DND-41 (cell line): ENCODE data around the gene DYNLT4.

Source experiments
- ATAC-seq: fragments of 200-7000 bp; cut with Tn5 transposase; 3 replicates; pipeline ENCODE4 v1.9.1; 2021; ENCODE audit warnings: low read depth; ENCODE audit not compliant: insufficient read depth
- DNase-seq: peaks from one replicate; pipeline ENCODE4 v3.0.0-alpha.2; 2020
- H2AFZ ChIP-seq: 2 replicates; pipeline ENCODE4 v1.6.0; 2012; ENCODE audit warnings: low read depth, low read length
- H3K27ac ChIP-seq: 2 replicates; pipeline ENCODE4 v1.5.1; 2012; ENCODE audit warnings: low read length, inconsistent platforms
- H3K27me3 ChIP-seq: fragments of 200-600 bp; sonication (generic); 2 replicates; pipeline ENCODE4 v1.6.0; 2012; ENCODE audit warnings: low read length, mild to moderate bottlenecking, inconsistent platforms; ENCODE audit not compliant: insufficient read depth, poor library complexity
- H3K36me3 ChIP-seq: 2 replicates; pipeline ENCODE4 v1.5.1; 2012; ENCODE audit warnings: low read length, inconsistent platforms; ENCODE audit not compliant: insufficient read depth
- H3K4me1 ChIP-seq: 2 replicates; pipeline ENCODE4 v1.5.1; 2012; ENCODE audit warnings: mild to moderate bottlenecking, low read length; ENCODE audit not compliant: insufficient read depth
- H3K4me2 ChIP-seq: 2 replicates; pipeline ENCODE4 v1.6.0; 2012; ENCODE audit warnings: mild to moderate bottlenecking, moderate library complexity, low read length, inconsistent platforms; ENCODE audit not compliant: insufficient read depth
- H3K4me3 ChIP-seq, 2 experiments: fragments of 200-600 bp in 1 of 2; shearing (Covaris generic) in 1 of 2; 2 replicates each; pipeline ENCODE4 v1.5.1; 2012 to 2016; ENCODE audit warnings: inconsistent platforms in 2 of 2, low read length in 2 of 2, mild to moderate bottlenecking in 2 of 2, low read depth in 1 of 2, moderate library complexity in 1 of 2
- H3K79me2 ChIP-seq: 2 replicates; pipeline ENCODE4 v1.6.0; 2012; ENCODE audit warnings: low read length, inconsistent platforms; ENCODE audit not compliant: insufficient read depth
- H3K9ac ChIP-seq: 2 replicates; pipeline ENCODE4 v1.6.0; 2012; ENCODE audit warnings: low read depth, mild to moderate bottlenecking, inconsistent platforms, low read length, moderate library complexity
- H3K9me3 ChIP-seq: 2 replicates; pipeline ENCODE4 v1.5.1; 2012; ENCODE audit warnings: low read length, moderate library complexity, mild to moderate bottlenecking, inconsistent platforms; ENCODE audit not compliant: insufficient read depth, severe bottlenecking
- H4K20me1 ChIP-seq: 2 replicates; pipeline ENCODE4 v1.6.0; 2012; ENCODE audit warnings: low read length; ENCODE audit not compliant: insufficient read depth
- CTCF ChIP-seq: IDR thresholded peaks from 2 replicates; pipeline ENCODE4 v1.5.1; 2012; ENCODE audit warnings: borderline replicate concordance, low read length, moderate library complexity, mild to moderate bottlenecking; ENCODE audit not compliant: poor library complexity, severe bottlenecking; ENCODE audit errors: extremely low read depth
- EZH2 ChIP-seq: IDR thresholded peaks from 3 replicates; pipeline ENCODE4 v1.6.1; 2012; ENCODE audit warnings: borderline replicate concordance, low read depth, mild to moderate bottlenecking, moderate library complexity, low read length, inconsistent platforms; ENCODE audit not compliant: severe bottlenecking

DYNLT4 gene, protein sequence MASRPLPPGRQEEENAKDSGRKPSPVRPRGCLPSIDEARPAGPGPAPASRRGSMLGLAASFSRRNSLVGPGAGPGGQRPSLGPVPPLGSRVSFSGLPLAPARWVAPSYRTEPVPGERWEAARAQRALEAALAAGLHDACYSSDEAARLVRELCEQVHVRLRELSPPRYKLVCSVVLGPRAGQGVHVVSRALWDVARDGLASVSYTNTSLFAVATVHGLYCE

DNA sequence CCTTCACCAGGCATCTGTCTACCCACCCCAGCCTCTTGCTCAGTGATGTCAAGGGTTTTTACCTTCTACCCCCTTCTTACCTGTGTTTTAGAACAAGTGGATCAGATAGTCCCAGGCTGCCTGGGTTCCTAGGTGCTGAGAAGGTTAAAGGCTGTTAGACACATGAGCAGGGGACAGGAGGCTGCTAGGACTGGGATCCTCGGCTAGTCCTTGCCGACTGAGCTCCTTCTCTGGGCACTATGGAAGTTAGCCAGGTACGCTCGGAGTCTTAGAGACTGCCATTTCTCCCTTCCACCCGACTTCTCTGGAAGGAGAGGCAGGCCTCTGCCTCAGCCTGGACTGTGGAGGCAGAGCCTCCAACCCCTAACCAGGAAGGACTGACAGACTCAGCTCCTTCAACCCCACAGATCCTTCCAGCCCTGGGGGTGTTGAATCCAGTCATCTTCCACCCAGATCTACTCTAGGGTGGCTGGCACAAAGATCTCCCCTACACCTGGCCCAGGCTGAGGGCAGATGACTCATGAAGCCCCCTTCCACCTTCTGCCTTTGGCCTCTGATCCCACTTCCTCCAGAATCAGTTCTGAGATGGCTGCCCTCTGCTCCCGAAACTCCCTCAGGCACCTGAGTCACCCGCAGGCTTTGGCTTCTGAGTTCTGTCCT lies at the start of gene DYNLT4:
Gene DYNLT4 (minus strand): TSS at position 648 of the 660 bp plus-strand sequence. CDS start 683 bp downstream, outside the sequence.
- H3K4me2 ChIP-seq = no peak within 1 kb of the TSS
- ATAC-seq (no peak), DNase-seq (no peak)
- no peaks in the 10 kb centered on the region for H3K9me3 ChIP-seq
- peak within 1 kb of the TSS; percentile 89 for H3K27ac ChIP-seq
- no peak within 1 kb of the TSS for H3K4me3 ChIP-seq
- no peaks in the 10 kb centered on the region for H3K79me2 ChIP-seq
- H2AFZ ChIP-seq = no peak within 1 kb of the TSS
- peaks cover 39% of the 10 kb centered on the region for H3K4me1 ChIP-seq
- no peaks in the 10 kb centered on the region for H4K20me1 ChIP-seq
- no peak for TF ChIP-seq EZH2
- TF ChIP-seq CTCF = no peak
- no peak within 1 kb of the TSS for H3K9ac ChIP-seq
- no peaks in the 10 kb centered on the region for H3K27me3 ChIP-seq
- peaks cover 41% of the 10 kb centered on the region for H3K36me3 ChIP-seq

DNA sequence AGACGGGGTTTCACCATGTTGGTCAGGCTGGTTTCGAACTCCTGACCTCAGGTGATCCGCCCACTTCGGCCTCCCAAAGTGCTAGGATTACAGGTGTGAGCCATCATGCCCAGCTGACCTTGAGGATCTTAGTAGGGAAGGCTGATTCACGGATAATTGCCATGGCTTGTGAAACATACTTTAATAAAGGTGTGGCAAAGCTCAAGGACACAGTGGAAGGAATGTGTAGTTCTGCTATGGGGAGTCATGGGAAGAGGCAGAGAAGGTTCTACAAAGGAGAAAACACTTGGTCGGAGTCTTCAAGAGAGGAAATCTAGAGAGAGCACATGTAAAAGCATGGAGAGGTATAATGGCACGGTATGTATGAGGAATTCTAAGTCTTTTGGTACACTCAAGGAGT lies 48.6 kb upstream of the DYNLT4 start:
- TF ChIP-seq CTCF (no peak), EZH2 (no peak)
- Histone ChIP-seq H2AFZ (no peak overlapping the region), H3K4me2 (no peak overlapping the region), H4K20me1 (no peaks in the 10 kb centered on the region), H3K27ac (no peak overlapping the region), H3K4me3 (no peak overlapping the region), H3K9ac (no peak overlapping the region), H3K79me2 (no peaks in the 10 kb centered on the region), H3K4me1 (no peaks in the 10 kb centered on the region), H3K9me3 (no peaks in the 10 kb centered on the region), H3K27me3 (no peaks in the 10 kb centered on the region), H3K36me3 (peaks cover 14% of the 10 kb centered on the region; the same call in 1 of the 2 replicates)
- ATAC-seq = no peak
- DNase-seq = no peak

DNA sequence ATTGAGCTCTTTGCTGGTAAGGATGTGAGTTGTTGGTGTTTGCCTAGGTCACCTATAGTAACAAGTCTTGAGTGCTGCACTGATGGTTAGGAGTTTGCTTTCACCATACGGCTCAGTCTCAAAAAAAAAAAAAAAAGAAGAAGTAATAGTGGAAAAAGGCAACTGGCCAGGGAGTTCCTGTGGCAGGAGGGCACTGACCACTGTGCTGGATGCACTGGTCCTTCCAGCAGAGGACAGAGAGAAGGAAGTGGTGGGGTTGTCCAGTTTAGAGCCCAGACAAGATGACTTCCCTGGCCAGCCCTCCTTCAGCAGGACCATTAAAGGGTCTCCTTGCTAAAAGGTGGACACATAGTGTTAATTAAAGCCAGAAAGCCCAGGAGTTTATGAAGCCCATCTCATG lies 47.8 kb upstream of the DYNLT4 start:
- H3K9me3 ChIP-seq = no peaks in the 10 kb centered on the region
- H3K27me3 ChIP-seq = no peaks in the 10 kb centered on the region
- no peaks in the 10 kb centered on the region for H3K79me2 ChIP-seq
- H3K27ac ChIP-seq = no peak overlapping the region
- H3K4me3 ChIP-seq = no peak overlapping the region
- no peaks in the 10 kb centered on the region for H4K20me1 ChIP-seq
- H3K4me1 ChIP-seq = no peaks in the 10 kb centered on the region
- H2AFZ ChIP-seq = no peak overlapping the region
- peaks cover 17% of the 10 kb centered on the region; the same call in 1 of the 2 replicates for H3K36me3 ChIP-seq
- no peak overlapping the region for H3K9ac ChIP-seq
- DNase-seq (no peak), ATAC-seq (no peak)
- no peak overlapping the region for H3K4me2 ChIP-seq
- TF ChIP-seq CTCF (no peak), EZH2 (no peak)
